Activated effector memory CD4-positive, alpha-beta T cell treated with anti-CD3 and anti-CD28 coated beads, Interleukin-2, amount 50 U/mL, for 16 hours (primary cell): ENCODE data around the gene CDC7.
A peak's percentile ranks its signal among the peaks of the same experiment; 100 is the strongest.
"Not testable (repeated sequence)": the region's sequence is repeated elsewhere in the genome, so short reads cannot be mapped to it uniquely, and the experiment has no call there.

Source experiments
- DNase-seq: peaks from one replicate; pipeline ENCODE4 v3.0.0-alpha.2; 2020

The CDC7 gene

DNA sequence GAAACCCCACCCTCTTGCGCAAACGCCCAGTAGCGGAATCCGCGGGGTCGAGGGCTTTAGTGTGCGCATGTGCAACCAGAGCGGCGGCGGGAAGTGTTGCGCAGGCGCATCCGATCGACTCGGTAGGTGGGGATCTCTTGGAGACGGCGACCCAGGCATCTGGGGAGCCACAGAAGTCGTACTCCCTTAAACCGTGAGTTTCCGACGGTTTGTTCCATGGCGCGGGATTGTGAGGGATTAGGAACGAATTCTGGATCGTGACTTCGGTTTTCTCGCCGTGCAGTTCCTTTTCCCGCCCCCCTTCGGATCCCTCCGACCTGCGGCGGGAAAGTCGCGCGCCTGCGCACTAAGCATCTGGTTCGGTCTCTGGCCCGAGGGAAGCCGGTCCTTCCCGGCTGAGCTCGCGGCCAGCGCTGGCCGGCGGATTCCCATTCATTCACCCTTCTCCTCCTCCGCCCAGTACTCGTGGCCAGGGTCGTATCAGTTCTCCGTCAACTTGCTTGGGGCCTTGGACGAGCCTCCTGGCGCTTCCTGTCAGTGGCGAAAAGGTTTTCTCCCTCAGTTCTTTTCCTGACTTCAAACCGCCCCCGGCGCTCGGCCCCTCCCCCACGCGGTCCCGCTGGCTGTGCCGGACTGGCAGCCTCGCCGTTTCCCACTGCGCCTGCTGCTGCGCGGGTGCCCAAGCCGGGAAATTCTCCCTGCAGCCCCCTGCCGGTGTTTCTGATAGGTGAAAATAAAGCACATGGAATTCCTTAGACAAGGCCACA, at the start of gene CDC7:
Gene CDC7, plus strand, starts transcription at position 96 of the 767 bp plus-strand sequence. CDS start 866 bp downstream, outside the sequence.
- DNase-seq, result peak; percentile 95

DNA sequence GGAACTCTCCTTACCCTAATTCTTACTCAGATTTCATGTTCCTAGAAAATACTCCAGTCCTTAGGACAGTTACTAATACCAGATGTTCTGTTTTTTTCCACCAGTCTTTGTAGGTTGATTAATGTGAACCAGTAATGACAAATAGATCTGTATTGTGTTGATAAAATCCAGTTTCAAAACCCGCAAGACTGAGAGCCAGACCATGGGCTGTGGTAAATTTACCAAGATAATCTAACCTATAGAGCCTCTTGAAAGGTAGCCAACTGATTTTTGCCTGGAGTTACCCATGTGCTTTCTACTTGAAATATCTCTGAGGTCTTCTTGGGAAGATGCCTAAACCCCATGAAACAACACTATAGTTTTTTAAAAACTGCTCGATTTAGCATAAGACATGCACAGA, 46.5 kb upstream of the CDC7 start:
- no peak for DNase-seq

DNA sequence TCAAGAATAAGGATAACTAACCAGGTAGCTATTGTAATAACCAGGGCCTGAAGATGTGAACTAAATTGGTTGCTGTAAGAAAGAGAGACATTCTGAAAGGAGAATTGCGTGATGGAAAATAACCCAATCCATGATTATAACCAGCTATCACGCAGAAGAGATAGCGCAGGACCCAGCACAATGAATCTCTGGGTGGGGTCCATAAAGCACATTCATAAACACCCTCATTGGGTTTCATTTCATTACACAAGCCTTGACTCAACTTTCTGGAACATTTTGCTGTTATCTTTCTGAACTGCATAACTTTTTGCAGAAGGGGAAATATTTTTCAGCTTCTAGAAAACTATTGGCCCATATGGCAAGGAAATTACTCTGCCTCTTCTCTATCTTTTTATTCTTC, 45.3 kb upstream of the CDC7 start:
- DNase-seq, result no peak

DNA sequence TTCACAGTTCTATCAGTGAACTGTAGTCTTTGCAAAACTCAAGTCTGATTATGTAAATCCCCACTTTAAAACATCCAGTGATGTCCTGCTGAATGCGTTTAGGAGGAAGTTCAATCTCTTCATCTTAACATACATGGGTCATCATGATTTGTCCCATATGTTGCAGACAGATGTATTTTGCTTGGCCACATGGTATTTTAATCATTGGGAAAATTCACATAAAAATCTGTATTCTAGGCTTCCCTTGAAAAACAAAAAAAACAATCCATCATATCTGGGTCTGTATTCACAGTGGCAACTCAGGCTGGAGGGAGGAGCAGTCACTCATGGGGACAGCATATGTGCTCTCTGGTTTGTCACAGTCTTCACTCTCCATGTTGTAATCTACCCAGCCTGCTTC, 44.8 kb upstream of the CDC7 start:
- no peak for DNase-seq

DNA sequence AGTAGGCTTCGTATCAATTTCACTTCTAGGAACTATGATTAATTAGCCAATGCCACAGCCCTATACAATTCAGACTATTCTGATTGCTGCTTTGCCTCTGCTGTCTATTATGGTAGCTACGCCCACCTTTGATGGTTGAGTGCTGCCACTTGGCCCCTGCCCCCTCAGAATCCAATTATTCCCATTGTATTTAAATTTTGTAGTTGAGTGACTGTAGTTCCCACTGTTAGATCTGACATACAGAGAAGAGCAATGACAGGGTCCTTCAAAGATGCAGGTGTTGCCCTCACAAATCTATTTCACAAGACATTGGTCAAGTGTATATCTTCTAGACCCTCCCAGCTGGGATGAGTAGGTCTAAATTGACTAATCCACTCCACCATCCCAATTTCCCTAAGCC, 35.3 kb upstream of the CDC7 start:
- not testable (repeated sequence) for DNase-seq

DNA sequence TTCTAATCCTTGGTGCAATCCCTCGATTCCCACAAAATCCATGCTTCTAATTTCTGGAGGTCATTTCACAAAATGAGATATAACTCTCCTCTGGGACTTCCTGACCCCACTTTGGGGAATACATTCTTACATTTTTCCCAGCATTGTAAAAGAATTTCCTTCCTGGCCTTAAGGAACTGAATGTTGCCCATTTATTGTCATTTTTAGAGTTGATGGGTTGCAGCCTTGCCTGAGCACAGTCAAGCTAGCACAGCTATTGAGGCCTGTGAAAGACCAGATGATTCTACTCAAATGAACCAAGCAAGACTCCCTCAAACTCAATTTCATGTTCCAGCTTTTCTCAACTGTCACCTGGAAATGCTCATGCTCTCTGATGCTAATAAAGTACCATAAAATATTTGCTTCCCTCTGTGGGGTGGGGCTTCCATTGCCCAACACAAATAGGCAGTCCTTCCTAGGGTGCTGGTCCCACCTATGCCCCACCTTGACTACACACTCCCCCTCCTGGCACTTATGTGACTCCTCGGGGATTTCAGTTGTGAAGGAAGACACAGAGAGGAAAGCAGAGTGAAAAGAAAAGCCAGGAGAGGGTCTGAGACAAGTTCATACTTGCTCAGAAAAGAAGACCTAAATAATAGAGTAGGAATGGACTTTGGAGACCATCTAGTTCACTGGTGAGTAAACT, 24.0 kb upstream of the CDC7 start:
- DNase-seq, result no peak

DNA sequence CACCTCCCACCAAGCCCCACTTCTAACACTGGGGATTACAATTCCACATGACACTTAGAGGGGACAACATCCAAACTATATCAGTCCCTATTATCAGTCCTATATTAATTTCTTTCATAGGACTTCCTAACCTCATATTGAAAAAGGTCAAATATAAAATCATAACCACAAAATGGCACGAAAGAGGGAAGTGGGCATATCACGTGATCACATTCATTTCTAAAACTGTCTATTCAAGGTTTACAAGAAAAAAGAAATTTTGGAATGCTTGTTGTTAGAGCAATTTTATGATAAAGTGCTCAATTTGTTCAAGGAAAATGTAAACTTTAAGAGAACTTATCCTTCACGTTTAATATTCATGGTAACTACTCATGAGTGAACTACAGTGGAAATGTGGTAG, 13.2 kb upstream of the CDC7 start:
- no peak for DNase-seq

- DNase-seq, result no peak
These were observed 10.2 kb upstream of the CDC7 start for GRCh38 chr1:91490501-91490900.

DNA sequence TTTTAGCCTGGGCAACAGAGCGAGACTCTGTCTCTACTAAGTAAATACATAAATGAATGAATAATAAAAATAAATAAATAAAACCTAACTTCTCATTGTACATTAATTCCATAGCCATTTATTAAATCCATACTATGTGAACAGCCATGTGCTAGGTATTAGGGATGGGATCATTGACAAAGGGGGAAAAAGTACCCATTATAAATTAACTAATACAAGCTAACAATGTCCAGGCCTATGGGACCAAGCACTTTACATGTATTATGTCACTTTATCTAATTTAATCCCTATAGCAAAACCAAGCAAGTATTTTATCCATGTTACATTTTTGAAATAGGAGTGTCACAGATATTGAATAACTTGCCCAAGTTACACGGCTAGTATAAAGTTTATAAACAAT, 2.6 kb upstream of the CDC7 start:
- no peak for DNase-seq

DNA sequence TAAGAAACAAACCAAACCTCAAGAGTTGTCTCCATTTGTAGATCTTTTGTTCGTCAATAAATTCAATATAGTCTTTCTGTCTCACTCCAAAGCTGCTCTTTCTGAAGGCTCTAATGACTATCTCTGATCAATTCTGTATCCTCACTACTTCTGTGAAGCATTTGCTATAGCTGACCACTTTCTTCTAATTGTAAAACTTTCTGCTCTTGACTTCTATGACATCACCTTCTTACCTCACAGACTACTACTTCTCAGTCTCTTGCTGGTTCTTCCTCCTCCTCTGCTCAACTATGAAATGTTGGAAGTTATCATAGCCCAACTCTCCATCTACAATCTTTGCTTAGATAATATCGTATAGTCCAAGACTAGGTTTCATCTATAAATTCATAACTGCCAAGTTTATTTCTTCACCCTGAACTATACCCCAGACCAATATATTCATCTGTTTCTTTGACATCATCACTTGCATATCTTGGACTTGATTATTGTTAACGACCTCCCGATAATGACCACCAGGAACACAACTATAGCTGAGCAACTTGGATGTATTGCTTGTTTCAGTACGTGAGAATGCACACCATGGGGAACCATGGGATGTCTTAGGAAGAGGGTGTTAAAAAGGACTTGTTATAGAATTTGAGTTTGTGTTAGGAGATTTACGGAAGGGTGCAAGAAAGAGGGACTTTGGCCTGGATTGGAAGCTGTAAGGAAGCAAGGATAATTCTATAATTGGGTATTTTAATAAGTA, 2.0 kb upstream of the CDC7 start:
- no peak for DNase-seq

DNA sequence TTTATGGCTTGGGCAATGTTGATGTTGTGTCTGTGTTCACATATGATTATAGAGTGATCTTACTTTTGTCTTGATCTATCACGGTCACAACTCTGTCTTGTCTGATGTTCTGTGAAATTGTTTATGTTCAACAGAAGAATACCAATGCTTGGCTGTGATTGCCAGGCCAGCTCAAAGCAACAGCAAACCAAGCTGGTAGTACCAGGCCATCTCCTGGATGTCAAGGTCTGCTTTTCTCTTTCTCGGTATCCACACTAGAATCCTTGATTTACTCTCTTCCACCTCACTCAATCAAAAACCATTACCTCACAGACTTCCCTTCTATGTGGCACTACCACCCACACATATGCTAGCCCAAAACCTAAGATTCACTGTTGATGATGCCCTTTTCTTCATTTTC, 1.3 kb upstream of the CDC7 start:
- no peak for DNase-seq

DNA sequence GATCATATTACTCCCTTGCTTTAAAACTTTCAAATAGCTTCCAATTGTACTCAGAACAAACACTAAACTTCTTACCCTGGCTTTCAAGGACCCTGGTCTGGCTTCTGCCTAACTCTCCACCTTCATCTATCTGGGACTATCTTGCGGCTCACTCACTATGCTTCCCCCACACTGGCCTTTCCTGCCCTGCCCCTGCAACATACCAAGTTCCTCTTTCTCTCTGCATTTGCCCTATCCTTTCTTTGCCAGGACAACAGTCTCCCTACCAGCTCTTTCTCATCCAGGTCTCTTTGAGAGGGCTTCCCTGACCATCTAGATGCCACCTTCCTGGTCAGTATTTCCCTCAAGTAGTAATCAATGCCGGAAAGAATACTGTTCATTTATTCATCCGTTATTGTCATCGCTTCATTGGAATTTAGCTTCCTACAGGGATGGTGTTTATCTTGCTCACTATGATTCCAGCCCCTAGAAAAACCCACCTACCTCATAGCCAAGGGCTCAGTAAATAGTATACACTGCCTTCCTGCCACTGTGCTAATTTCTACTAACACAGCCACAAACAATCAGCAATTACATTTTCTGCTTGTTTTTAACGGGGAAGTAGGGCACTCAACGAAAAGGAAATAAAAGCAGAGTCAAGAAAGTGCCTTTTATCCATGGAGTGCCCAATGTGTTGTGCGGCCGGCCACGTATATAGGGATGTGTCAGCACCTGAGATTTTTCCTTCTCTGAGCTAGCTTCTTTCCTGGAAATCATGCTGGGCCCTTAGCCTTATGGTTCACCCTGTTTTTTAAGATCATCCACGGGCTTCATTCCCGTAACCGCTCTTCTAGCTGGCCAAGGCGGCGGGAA, 521 bp upstream of the CDC7 start:
- DNase-seq, result no peak

- no peak for DNase-seq
These were observed 836 bp downstream of the CDC7 start for GRCh38 chr1:91501523-91501851.

DNA sequence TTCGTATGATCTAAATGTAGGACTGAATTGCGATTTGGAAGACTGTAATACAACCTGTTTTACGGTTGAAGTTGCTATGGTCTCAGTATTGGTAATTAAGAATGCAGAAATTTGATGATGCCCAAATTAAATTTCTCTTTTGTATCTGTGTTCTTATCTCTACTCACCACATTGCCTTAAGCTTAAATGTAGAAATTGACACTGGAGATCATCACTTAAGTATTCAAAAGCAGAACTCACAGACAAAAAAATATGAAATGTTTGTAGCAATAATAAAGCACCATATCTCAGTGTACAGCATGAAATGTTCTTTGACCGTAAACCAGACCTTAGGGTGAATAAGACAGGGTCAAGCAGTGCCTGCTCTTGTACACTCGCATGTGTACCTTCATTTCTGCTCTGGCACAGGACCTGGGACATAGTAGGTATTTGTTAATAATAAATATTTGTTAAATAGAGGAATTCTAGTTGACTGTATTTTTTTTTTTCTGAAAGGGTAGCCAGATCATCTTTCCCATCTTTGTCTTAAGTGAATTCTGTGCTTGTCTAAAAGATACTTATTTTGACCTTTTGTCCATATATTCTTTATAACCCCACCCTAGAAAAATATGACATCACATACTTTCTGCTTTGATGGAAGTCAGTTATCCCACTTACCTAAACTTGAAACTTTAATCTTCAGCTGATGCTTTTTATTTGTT, 1.5 kb downstream of the CDC7 start:
- DNase-seq, result no peak

DNA sequence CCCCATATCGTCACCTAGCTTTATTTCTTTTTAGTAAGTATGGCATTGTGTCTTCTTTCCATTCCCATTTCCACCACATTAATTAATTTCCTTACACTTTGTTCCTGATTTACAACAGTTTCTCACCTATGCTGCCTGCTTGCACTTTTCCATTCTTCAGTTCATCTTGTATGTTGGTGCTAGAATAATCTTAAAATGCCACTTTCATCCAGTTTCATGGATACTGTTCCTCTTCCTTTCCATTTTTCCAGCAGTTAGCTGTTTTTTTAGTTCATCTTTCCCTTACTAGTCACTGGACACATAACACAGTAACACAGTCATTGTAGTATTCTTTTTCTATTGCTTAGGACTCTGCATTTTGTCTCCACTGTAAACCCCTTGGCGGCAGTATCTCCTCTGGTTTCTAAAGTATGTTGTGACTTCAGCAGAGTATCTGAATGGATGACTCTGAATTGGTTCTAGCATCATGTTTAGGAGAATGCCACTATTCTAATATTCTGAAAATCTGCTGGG, 2.1 kb downstream of the CDC7 start:
- DNase-seq, result no peak

GRCh38 chr1:91503332-91503900, 2.8 kb downstream of the CDC7 start:
- no peak for DNase-seq

- DNase-seq, result no peak
These were observed 3.4 kb downstream of the CDC7 start for GRCh38 chr1:91503975-91504530.

DNA sequence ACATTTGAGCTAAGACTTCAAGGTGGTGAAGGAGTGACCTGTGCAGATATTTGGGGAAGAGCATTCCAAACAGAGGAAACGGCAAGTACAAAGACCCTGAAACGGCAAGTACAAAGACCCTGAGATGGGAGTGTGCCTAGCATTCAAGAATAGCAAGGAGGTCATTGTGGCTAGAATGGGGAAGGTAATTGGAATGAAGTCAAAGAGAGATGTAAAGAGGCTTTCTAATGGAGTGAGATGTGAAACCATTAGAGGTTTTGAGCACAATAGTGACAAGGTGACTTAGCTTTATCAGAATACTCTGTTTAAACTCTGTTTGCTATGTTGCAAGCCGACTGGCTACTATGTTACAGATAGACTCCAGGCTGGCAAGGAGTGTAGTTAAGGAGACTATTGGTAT, 4.4 kb downstream of the CDC7 start:
- no peak for DNase-seq

GRCh38 chr1:91506071-91506470, 5.4 kb downstream of the CDC7 start:
- DNase-seq, result no peak

GRCh38 chr1:91507328-91507727, 6.7 kb downstream of the CDC7 start:
- no peak for DNase-seq

GRCh38 chr1:91510754-91511153, 10.1 kb downstream of the CDC7 start:
- DNase-seq, result no peak

GRCh38 chr1:91511386-91511785, 10.7 kb downstream of the CDC7 start:
- DNase-seq, result no peak
